ENCODE measurements around the gene IER3IP1.

- no peak for TF ChIP-seq YY1 (IDR thresholded peaks at IDR 0.05; ENCODE audit: insufficient read depth, insufficient read length)
- no peak for TF ChIP-seq ZNF274 (IDR thresholded peaks at IDR 0.05; ENCODE audit: low read depth, low read length)
- no peak for TF ChIP-seq SUZ12 (IDR thresholded peaks at IDR 0.05; ENCODE audit: extremely low read depth, insufficient read depth, insufficient read length)
Measured at GRCh38 chr18:47168509-47168908, 7.7 kb downstream of the IER3IP1 start.
